GM12865 (cell line): ENCODE measurements around the gene KNOP1.

Source experiments
- DNase-seq: peaks from one replicate; pipeline ENCODE4 v3.0.0; 2010; ENCODE audit warnings: low read depth
- H3K4me3 ChIP-seq: 2 replicates; pipeline ENCODE4 v1.5.1; 2011; ENCODE audit warnings: mild to moderate bottlenecking, low read depth, low read length, control low read depth
- TF ChIP-seq, protein P1 (sequence below): IDR thresholded peaks from 2 replicates; pipeline ENCODE4 v1.5.1; 2011; ENCODE audit warnings: low read length, control low read depth, low read depth, inconsistent platforms; ENCODE audit not compliant: insufficient read depth; ENCODE audit errors: missing control alignments

KNOP1 gene

DNA sequence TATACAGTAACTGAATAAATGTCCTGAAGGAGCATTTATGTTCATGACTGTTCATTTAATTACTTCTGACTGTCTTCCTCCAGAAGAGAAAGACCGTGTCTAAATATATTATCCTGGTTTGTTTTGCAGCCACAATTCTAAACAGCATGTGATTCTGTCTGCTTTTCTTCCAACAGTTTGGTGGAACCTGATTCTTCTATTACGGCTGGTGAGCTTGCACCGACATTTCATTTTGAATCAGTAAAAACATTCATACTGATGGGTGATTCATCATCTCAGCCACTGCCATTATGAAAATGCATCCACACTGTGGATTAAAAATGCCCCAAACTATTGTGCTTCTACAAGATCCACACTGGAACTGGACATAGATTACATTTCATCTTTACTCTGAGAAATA is 16.9 kb downstream of the KNOP1 start:
- TF ChIP-seq, protein P1, sequence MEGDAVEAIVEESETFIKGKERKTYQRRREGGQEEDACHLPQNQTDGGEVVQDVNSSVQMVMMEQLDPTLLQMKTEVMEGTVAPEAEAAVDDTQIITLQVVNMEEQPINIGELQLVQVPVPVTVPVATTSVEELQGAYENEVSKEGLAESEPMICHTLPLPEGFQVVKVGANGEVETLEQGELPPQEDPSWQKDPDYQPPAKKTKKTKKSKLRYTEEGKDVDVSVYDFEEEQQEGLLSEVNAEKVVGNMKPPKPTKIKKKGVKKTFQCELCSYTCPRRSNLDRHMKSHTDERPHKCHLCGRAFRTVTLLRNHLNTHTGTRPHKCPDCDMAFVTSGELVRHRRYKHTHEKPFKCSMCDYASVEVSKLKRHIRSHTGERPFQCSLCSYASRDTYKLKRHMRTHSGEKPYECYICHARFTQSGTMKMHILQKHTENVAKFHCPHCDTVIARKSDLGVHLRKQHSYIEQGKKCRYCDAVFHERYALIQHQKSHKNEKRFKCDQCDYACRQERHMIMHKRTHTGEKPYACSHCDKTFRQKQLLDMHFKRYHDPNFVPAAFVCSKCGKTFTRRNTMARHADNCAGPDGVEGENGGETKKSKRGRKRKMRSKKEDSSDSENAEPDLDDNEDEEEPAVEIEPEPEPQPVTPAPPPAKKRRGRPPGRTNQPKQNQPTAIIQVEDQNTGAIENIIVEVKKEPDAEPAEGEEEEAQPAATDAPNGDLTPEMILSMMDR, result no peak
- no peak overlapping the region for H3K4me3 ChIP-seq
- no peak for DNase-seq

DNA sequence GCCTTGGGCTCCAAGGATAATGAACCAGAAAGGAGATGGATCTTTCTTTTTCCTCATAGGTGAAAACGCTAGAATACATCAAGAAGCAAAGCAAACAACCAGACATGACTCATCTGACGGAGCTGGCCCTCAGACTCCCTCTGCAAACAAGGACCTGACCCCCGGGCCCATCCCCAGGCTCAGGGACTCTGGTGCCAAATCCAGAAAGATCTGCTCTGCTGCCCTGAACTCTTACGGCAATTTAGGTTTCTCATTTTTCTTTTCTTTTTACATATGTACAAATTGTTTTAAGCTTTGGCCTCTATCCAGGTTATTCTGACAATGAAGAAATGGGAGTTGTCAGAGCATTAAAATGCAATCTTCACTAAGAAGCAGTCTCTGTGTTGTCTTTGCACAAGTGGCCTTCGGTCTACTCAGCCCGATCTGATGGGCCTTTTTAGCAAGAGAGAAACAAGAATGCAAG is 17.7 kb downstream of the KNOP1 start:
- DNase-seq, result no peak
- TF ChIP-seq, protein P1, result no peak
- H3K4me3 ChIP-seq, result no peak overlapping the region

- TF ChIP-seq, protein P1, result no peak
- H3K4me3 ChIP-seq, result no peak overlapping the region
- no peak for DNase-seq
These were observed 18.6 kb downstream of the KNOP1 start for GRCh38 chr16:19699472-19699871.

- no peak overlapping the region for H3K4me3 ChIP-seq
- no peak for DNase-seq
- TF ChIP-seq, protein P1, result no peak
These were observed 19.3 kb downstream of the KNOP1 start for GRCh38 chr16:19698480-19699465.

DNA sequence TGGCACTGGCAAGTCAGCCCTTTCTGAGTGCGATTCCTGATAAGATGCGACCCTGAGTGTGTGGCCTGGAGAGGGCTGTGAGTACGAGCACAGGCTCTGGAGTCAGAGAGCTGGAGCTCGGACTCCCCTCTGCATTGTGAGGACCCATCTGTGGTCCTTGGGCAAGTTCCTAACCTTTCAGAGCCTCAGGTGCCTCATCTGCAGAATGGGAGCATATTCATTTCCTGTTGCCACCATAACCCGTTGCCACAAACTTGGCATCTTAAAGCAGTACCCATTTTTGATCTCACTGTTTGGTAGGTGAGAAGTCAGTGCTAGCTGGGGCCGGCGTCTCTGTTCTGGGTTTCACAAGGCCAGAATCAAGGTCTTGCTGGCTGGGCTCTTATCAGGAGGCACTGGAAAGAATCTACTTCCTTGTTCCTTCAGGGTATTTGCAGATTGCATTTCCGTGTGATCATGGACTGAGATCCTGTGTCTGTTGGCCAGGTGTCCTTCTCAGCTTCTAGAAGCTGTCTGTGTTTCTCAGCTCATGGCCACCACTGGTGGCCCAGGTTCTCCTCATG is 20.2 kb downstream of the KNOP1 start:
- TF ChIP-seq, protein P1, result no peak
- DNase-seq, result no peak
- H3K4me3 ChIP-seq, result no peak overlapping the region

DNA sequence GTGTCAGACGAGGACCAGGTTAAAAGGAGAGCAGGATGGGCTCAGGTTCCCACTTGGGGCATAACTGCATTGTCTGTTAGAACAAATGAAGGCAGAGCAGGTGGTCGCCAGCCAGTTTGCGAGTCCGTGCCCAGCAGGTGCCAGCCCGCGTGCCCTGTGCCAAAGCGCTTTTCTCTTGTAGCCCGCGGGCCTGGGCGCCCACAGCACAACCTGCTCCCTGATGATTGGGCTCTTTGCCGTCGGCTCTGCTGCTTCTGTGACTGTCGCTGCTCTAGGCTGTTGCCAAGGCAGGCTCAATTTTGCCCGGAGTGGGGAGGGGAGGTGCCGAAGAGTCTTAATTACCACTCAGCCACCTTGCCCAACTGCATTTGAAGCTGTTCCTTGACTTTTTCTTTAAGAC is 21.1 kb downstream of the KNOP1 start:
- TF ChIP-seq, protein P1, result no peak
- H3K4me3 ChIP-seq, result no peak overlapping the region
- no peak for DNase-seq

DNA sequence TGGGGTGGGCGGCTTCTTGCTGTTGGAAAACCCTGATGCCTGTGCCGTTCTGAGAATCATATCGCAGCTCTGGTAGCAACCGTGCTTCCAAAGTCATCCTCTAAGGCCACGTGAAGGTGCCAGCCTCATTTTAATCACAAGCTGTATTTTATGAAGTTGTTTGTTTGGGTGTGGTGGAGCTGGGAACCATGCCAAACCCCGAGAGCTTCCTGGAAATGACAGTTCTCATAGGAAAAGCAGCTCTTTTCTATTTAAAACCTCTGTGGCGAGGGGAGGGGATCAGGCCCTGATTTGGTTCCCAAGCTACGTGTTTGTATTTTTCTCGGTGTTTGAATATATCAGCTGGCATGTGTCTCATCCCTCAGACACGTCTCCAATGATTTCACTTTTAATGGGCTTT is 21.7 kb downstream of the KNOP1 start:
- TF ChIP-seq, protein P1, result no peak
- no peak for DNase-seq
- H3K4me3 ChIP-seq, result no peak overlapping the region
